Transverse colon (tissue), 4 donors: ENCODE data around the gene HDAC1. TPM values are rescaled to one million over a fixed set of nuclear protein-coding genes. Genes with fewer than 3 reads are reported as not detected.
"Not testable (repeated sequence)": the region's sequence is repeated elsewhere in the genome, so short reads cannot be mapped to it uniquely, and the experiment has no call there.

ENCODE experiments used
- DNase-seq: peaks from one replicate; pipeline ENCODE4 v3.0.0-alpha.2; 2019
- H3K27ac ChIP-seq, 4 donors: fragments of 200-600 bp; sonication (generic); 2 replicates each; pipeline ENCODE4 v1.5.1; 2016 to 2018; ENCODE audit warnings: inconsistent platforms in 4 of 4
- H3K27me3 ChIP-seq: fragments of 200-600 bp; sonication (generic); 2 replicates; pipeline ENCODE4 v1.5.1; 2017; ENCODE audit warnings: inconsistent platforms
- H3K36me3 ChIP-seq, 4 donors: fragments of 200-600 bp; sonication (generic); 2 replicates each; pipeline ENCODE4 v1.5.1; 2017 to 2019; ENCODE audit warnings: inconsistent platforms in 4 of 4
- H3K4me1 ChIP-seq, 4 donors: fragments of 200-600 bp; sonication (generic); 2 replicates each; pipeline ENCODE4 v1.5.1; 2017 to 2020; ENCODE audit warnings: inconsistent platforms in 4 of 4
- H3K4me3 ChIP-seq, 4 donors: fragments of 200-600 bp; sonication (generic); 1 replicate in 1 of 4; 2 replicates in 3 of 4; pipeline versions ENCODE4 v1.5.1 to v1.6.1; 2017 to 2019; ENCODE audit warnings: inconsistent platforms in 4 of 4
- H3K9me3 ChIP-seq, 2 donors: fragments of 200-600 bp; sonication (generic); 2 replicates each; pipeline ENCODE4 v1.5.1; 2017 to 2019; ENCODE audit warnings: inconsistent platforms in 2 of 2
- EP300 ChIP-seq: sonication (generic); formaldehyde crosslinking; IDR thresholded peaks from one replicate; pipeline ENCODE4 v1.6.1; 2017; ENCODE audit warnings: antibody characterized with exemption, low read depth
- POLR2A ChIP-seq: fragments of 450-650 bp; IDR thresholded peaks from one replicate; pipeline ENCODE4 v1.6.1; 2016; ENCODE audit warnings: antibody characterized with exemption, mild to moderate bottlenecking, moderate library complexity
- POLR2AphosphoS5 ChIP-seq, 3 donors: sonication (generic); formaldehyde crosslinking; IDR thresholded peaks; one replicate each; pipeline ENCODE4 v1.6.1; 2016; ENCODE audit warnings: antibody characterized with exemption in 3 of 3
- WGBS, 2 donors: methylation state at CpG; one replicate each; pipeline ENCODE4 v1.1.5; 2018; ENCODE audit warnings: low coverage in 1 of 2; 5-methylcytosine and 5-hydroxymethylcytosine counted together
- in situ Hi-C, 4 donors: fragments of 200-750 bp; cut with MboI; loops; one replicate each; pipeline versions ENCODE4 v1.15.0 to v1.15.1; 2017; ENCODE audit warnings: low sequenced_read_pairs in 3 of 4, low pct_ligation_motif_present in 1 of 4, low pct_unique_long_range_greater_than_20kb in 1 of 4
- intact Hi-C: fragments of 100-400 bp; cut with DNase I; formaldehyde crosslinking; loops from one replicate; pipeline ENCODE4 v1.15.1; 2023; ENCODE audit warnings: low total_unique reads
- total RNA-seq, 4 donors: library from RNA; depleted of rRNA; stranded (reverse); fragments of >200 nt; gene quantifications; one replicate each; pipeline ENCODE4 v1.1.0, GENCODE V29; 2016
- TF ChIP-seq, protein P1 (sequence below), 5 experiments: fragments of 200-600 bp in 3 of 5; fragments of 450-650 bp in 2 of 5; sonication (generic) in 3 of 5; IDR thresholded peaks; 1 replicate in 2 of 5; 2 replicates in 3 of 5; pipeline ENCODE4 v1.5.1; 2016 to 2017; ENCODE audit warnings: antibody characterized with exemption in 5 of 5, inconsistent platforms in 3 of 5, mild to moderate bottlenecking in 2 of 5, moderate library complexity in 1 of 5

HDAC1 gene
- total RNA-seq, 4 donors from 2014 or later = 85.2 to 218 (median 174) TPM

DNA sequence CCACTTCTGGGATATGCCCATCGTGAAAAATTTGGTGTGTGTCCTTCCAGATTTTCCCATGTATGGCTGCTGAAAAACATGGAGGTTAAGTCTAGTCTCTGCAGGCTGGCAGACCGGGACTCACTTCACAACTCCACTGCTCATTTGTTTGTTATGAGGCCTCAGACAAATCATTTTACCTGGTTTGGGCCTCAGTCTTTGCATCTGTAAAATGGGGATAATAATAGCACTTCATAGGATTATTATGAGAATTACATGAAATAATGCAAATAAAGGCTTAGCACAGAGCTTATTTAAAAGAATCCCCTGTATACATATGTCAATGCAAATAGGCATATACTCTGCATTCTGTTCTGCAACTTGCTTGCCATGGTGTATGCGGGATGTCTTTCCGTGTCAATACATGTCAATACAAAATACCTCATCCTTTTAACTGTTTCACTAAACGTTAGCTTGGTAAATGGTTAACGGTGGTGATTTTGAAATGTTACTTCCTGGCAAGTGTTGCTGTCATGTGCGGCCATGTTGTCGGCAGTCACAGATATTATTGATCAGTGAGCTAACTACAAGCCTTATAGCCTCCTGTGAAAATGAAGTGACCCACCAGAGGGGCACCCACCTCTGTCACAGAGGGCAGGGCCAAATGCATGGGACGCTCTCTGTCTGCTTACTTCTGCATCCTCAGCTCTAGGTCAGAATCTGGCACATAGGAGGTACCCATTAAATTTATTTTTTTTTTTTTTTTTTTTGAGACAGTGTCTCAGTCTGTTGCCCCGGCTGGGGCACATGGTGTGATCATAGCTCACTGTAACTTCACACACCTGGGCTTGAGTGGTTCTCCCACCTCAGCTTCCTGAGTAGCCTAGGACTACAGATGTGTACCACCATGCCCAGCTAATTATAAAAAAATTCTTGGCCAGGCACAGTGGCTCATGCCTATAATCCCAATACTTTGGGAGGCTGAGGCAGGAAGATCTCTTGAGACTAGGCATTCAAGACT, 36.5 kb upstream of the HDAC1 start:
- peaks cover 0 to 3% (median 0%) of the 10 kb centered on the region in 4 donors for H3K4me1 ChIP-seq
- TF ChIP-seq POLR2A = no peak
- TF ChIP-seq, protein P1, sequence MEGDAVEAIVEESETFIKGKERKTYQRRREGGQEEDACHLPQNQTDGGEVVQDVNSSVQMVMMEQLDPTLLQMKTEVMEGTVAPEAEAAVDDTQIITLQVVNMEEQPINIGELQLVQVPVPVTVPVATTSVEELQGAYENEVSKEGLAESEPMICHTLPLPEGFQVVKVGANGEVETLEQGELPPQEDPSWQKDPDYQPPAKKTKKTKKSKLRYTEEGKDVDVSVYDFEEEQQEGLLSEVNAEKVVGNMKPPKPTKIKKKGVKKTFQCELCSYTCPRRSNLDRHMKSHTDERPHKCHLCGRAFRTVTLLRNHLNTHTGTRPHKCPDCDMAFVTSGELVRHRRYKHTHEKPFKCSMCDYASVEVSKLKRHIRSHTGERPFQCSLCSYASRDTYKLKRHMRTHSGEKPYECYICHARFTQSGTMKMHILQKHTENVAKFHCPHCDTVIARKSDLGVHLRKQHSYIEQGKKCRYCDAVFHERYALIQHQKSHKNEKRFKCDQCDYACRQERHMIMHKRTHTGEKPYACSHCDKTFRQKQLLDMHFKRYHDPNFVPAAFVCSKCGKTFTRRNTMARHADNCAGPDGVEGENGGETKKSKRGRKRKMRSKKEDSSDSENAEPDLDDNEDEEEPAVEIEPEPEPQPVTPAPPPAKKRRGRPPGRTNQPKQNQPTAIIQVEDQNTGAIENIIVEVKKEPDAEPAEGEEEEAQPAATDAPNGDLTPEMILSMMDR (IDR thresholded peaks at IDR 0.05) = no peak
- no peak for TF ChIP-seq POLR2AphosphoS5 (IDR thresholded peaks at IDR 0.05)
- no peak for TF ChIP-seq EP300
- H3K4me3 ChIP-seq = no peak overlapping the region
- H3K27ac ChIP-seq = peak overlapping the region in 2 of 4 donors; percentile 33 to 78
- WGBS, 2 donors = 64 to 76% methylated on average over 9 to 10 of the region's 10 CpGs
- H3K9me3 ChIP-seq = no peaks in the 10 kb centered on the region
- in situ Hi-C loops = no loop called here
- H3K27me3 ChIP-seq = no peaks in the 10 kb centered on the region
- intact Hi-C loops = no loop called here
- H3K36me3 ChIP-seq = no peaks in the 10 kb centered on the region
- no peak for DNase-seq

DNA sequence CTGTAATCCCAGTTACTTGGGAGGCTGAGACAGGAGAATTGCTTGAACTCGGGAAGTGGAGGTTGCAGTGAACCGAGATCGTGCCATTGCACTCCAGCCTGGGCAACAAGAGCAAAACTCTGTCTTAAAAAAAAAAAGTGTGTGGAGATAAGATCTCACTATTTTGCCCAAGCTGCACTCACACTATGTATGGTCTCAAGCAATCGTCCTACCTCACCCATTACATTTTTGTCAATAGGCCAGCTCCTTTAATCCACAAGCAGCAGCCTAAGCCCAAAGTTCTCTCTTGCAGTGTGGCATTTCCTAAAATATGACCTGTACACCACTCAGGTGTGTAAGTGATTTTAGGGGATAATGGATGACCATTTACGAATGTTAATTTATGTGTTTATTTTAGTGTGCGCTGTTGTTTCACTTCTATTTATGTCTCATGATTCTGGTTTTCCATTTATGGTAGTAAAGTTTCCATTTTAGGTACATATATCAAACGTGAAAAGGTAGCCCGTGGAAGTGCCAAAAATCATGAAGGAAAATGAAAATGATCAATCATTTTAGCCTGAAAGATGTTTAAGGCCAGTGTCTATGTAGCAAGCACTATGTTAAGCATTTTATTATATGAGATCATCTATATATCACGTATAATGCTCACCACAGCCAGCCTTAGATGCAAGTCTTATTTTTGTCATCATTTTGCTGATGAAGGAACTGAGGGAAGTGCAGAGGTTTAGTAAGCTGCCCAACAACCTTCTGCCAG, 35.2 kb upstream of the HDAC1 start:
- 61 to 63% methylated on average over 6 to 9 of the region's 9 CpGs for WGBS, 2 donors
- DNase-seq = no peak
- in situ Hi-C loops (no loop called here), intact Hi-C loops (no loop called here)
- TF ChIP-seq, protein P1 (IDR thresholded peaks at IDR 0.05) = no peak
- no peak for TF ChIP-seq EP300
- TF ChIP-seq POLR2A = no peak
- no peak for TF ChIP-seq POLR2AphosphoS5 (IDR thresholded peaks at IDR 0.05)
- Histone ChIP-seq H3K9me3 (no peaks in the 10 kb centered on the region), H3K27me3 (no peaks in the 10 kb centered on the region), H3K36me3 (no peaks in the 10 kb centered on the region), H3K4me3 (peak overlapping the region in 1 of 4 donors; percentile 3), H3K27ac (no peak overlapping the region), H3K4me1 (peaks cover 0 to 3% (median 0%) of the 10 kb centered on the region in 4 donors)

DNA sequence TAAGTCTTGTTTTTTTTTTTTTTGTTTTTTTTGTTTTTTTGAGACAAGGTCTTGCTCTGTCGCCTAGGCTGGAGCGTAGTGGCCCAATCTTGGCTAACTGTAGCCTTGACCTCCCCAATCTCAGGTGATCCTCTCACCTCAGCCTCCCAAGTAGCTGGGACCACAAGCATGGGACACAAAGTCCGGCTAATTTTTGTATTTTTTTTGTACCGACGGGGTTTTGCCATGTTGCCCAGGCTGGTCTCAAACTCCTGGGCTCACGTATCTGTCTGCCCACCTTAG, 34.7 kb upstream of the HDAC1 start:
- Histone ChIP-seq H3K36me3 (no peaks in the 10 kb centered on the region), H3K27me3 (no peaks in the 10 kb centered on the region), H3K9me3 (no peaks in the 10 kb centered on the region), H3K4me1 (peaks cover 0 to 3% (median 0%) of the 10 kb centered on the region in 4 donors), H3K27ac (no peak overlapping the region), H3K4me3 (no peak overlapping the region)
- DNase-seq = no peak
- intact Hi-C loops (no loop called here), in situ Hi-C loops (no loop called here)
- no peak for TF ChIP-seq EP300
- no peak for TF ChIP-seq POLR2A
- TF ChIP-seq, protein P1 (IDR thresholded peaks at IDR 0.05) = no peak
- no peak for TF ChIP-seq POLR2AphosphoS5 (IDR thresholded peaks at IDR 0.05)
- 79 to 86% methylated on average over 2 to 6 of the region's 6 CpGs for WGBS, 2 donors

GRCh38 chr1:32263236-32263593, 28.7 kb upstream of the HDAC1 start:
- intact Hi-C loops, H3K9me3 ChIP-seq, DNase-seq, in situ Hi-C loops, H3K36me3 ChIP-seq, H3K27me3 ChIP-seq, H3K4me1 ChIP-seq, H3K27ac ChIP-seq, H3K4me3 ChIP-seq: not testable (repeated sequence)
- 80 to 94% methylated on average over 1 to 4 of the region's 4 CpGs for WGBS, 2 donors
